Vagina (tissue), 2 donors: ENCODE data around the gene TM7SF3. TPM values are rescaled to one million over a fixed set of nuclear protein-coding genes. Genes with fewer than 3 reads are reported as not detected.

Experiments used
- DNase-seq, 2 donors: peaks; one replicate each; pipeline ENCODE4 v3.0.0-alpha.2; 2017; ENCODE audit errors: extremely low spot score in 2 of 2
- H3K27ac ChIP-seq: fragments of 200-600 bp; sonication (generic); one replicate; pipeline ENCODE4 v1.5.1; 2019
- H3K27me3 ChIP-seq: fragments of 200-600 bp; sonication (generic); one replicate; pipeline ENCODE4 v1.5.1; 2019
- H3K36me3 ChIP-seq, 2 donors: fragments of 200-600 bp; sonication (generic); one replicate each; pipeline ENCODE4 v1.5.1; 2017 to 2019
- H3K4me1 ChIP-seq: fragments of 200-600 bp; sonication (generic); one replicate; pipeline ENCODE4 v1.5.1; 2019
- H3K4me3 ChIP-seq, 2 donors: fragments of 200-600 bp; sonication (generic); 1 replicate in 1 of 2; 2 replicates in 1 of 2; pipeline ENCODE4 v1.5.1; 2016 to 2019
- H3K9me3 ChIP-seq: fragments of 200-600 bp; sonication (generic); one replicate; pipeline ENCODE4 v1.5.1; 2019
- CTCF ChIP-seq, 3 experiments: fragments of 450-650 bp in 2 of 3; fragments of 200-600 bp in 1 of 3; sonication (generic) in 1 of 3; IDR thresholded peaks; one replicate each; pipeline ENCODE4 v1.5.1; 2017 to 2019; ENCODE audit warnings: antibody characterized with exemption in 3 of 3, mild to moderate bottlenecking in 2 of 3, moderate library complexity in 2 of 3
- POLR2A ChIP-seq, 2 donors: fragments of 450-650 bp; IDR thresholded peaks; one replicate each; pipeline ENCODE4 v1.6.1; 2017; ENCODE audit warnings: antibody characterized with exemption in 2 of 2, mild to moderate bottlenecking in 2 of 2, moderate library complexity in 2 of 2
- POLR2AphosphoS5 ChIP-seq, 2 donors: sonication (generic); formaldehyde crosslinking; IDR thresholded peaks; one replicate each; pipeline ENCODE4 v1.9.0; 2017; ENCODE audit warnings: antibody characterized with exemption in 2 of 2, mild to moderate bottlenecking in 2 of 2, low read depth in 1 of 2; ENCODE audit not compliant: insufficient read depth in 1 of 2
- intact Hi-C: fragments of 100-400 bp; cut with DNase I; formaldehyde crosslinking; loops from one replicate; pipeline ENCODE4 v1.15.1; 2023
- total RNA-seq: library from RNA; depleted of rRNA; stranded (reverse); fragments of >200 nt; gene quantifications from one replicate; pipeline ENCODE4 v1.2.3, GENCODE V29; 2016

Gene TM7SF3
- total RNA-seq, 1 donor from 2014 or later: 65.3 TPM

GRCh38 chr12:27014859-27015729, 910 bp upstream of the TM7SF3 start:
- no peak for DNase-seq
- H3K9me3 ChIP-seq: no peaks in the 10 kb centered on the region
- intact Hi-C loops: loop anchor here (5.0 kb wide), 1 partner anchor 73 kb away; no protein-coding TSS in a partner anchor
- H3K4me3 ChIP-seq: peak overlapping the region; percentile 84 to 99
- TF ChIP-seq CTCF (IDR thresholded peaks at IDR 0.05) (peak in 1 of 3 experiments; percentile 5), POLR2A (IDR thresholded peaks at IDR 0.05) (no peak)
- no peaks in the 10 kb centered on the region for H3K27me3 ChIP-seq
- H3K36me3 ChIP-seq: no peaks in the 10 kb centered on the region
- peaks cover 55% of the 10 kb centered on the region for H3K4me1 ChIP-seq
- peak overlapping the region; percentile 91 for H3K27ac ChIP-seq

GRCh38 chr12:27013611-27014084, 536 bp downstream of the TM7SF3 start:
- no peak for TF ChIP-seq POLR2AphosphoS5 (IDR thresholded peaks at IDR 0.05; ENCODE audit: insufficient read depth in 1 of 2, low read depth in 1 of 2)
- TF ChIP-seq POLR2A (IDR thresholded peaks at IDR 0.05): no peak
- no peak for TF ChIP-seq CTCF (IDR thresholded peaks at IDR 0.05)
- intact Hi-C loops: loop anchor here (5.0 kb wide), 1 partner anchor 71 kb away; no protein-coding TSS in a partner anchor
- DNase-seq: no peak
- Histone ChIP-seq H3K9me3 (no peaks in the 10 kb centered on the region), H3K4me3 (peak overlapping the region; percentile 84 to 99), H3K4me1 (peaks cover 64% of the 10 kb centered on the region), H3K36me3 (no peaks in the 10 kb centered on the region), H3K27ac (peak overlapping the region; percentile 91), H3K27me3 (no peaks in the 10 kb centered on the region)

GRCh38 chr12:27012982-27013255, 1.3 kb downstream of the TM7SF3 start:
- Histone ChIP-seq H3K36me3 (no peaks in the 10 kb centered on the region), H3K9me3 (no peaks in the 10 kb centered on the region), H3K27ac (peak overlapping the region; percentile 91), H3K27me3 (no peaks in the 10 kb centered on the region), H3K4me3 (peak overlapping the region in 1 of 2 donors; percentile 99), H3K4me1 (peaks cover 66% of the 10 kb centered on the region)
- intact Hi-C loops: loop anchor here (5.0 kb wide), 1 partner anchor 71 kb away; no protein-coding TSS in a partner anchor
- DNase-seq: no peak
- no peak for TF ChIP-seq POLR2AphosphoS5 (IDR thresholded peaks at IDR 0.05; ENCODE audit: insufficient read depth in 1 of 2, low read depth in 1 of 2)
- no peak for TF ChIP-seq POLR2A (IDR thresholded peaks at IDR 0.05)
- TF ChIP-seq CTCF (IDR thresholded peaks at IDR 0.05): no peak

GRCh38 chr12:27012239-27012981, 1.8 kb downstream of the TM7SF3 start:
- peak overlapping the region in 1 of 2 donors; percentile 99 for H3K4me3 ChIP-seq
- intact Hi-C loops: loop anchor here (5.0 kb wide), 1 partner anchor 70 kb away; no protein-coding TSS in a partner anchor
- H3K36me3 ChIP-seq: no peaks in the 10 kb centered on the region
- TF ChIP-seq POLR2AphosphoS5 (IDR thresholded peaks at IDR 0.05; ENCODE audit: insufficient read depth in 1 of 2, low read depth in 1 of 2): no peak
- TF ChIP-seq CTCF (IDR thresholded peaks at IDR 0.05): no peak
- TF ChIP-seq POLR2A (IDR thresholded peaks at IDR 0.05): no peak
- no peak for DNase-seq
- no peaks in the 10 kb centered on the region for H3K9me3 ChIP-seq
- H3K27me3 ChIP-seq: no peaks in the 10 kb centered on the region
- H3K27ac ChIP-seq: peak overlapping the region; percentile 91
- peaks cover 66% of the 10 kb centered on the region for H3K4me1 ChIP-seq
